ENCODE data around the gene AAGAB. TPM values are rescaled to one million over a fixed set of nuclear protein-coding genes. Genes with fewer than 3 reads are reported as not detected.
A peak's percentile ranks its signal among the peaks of the same experiment; 100 is the strongest.

The AAGAB gene
- polyA plus RNA-seq, 3 donors = 47.7 to 65.2 (median 57.6) TPM

DNA sequence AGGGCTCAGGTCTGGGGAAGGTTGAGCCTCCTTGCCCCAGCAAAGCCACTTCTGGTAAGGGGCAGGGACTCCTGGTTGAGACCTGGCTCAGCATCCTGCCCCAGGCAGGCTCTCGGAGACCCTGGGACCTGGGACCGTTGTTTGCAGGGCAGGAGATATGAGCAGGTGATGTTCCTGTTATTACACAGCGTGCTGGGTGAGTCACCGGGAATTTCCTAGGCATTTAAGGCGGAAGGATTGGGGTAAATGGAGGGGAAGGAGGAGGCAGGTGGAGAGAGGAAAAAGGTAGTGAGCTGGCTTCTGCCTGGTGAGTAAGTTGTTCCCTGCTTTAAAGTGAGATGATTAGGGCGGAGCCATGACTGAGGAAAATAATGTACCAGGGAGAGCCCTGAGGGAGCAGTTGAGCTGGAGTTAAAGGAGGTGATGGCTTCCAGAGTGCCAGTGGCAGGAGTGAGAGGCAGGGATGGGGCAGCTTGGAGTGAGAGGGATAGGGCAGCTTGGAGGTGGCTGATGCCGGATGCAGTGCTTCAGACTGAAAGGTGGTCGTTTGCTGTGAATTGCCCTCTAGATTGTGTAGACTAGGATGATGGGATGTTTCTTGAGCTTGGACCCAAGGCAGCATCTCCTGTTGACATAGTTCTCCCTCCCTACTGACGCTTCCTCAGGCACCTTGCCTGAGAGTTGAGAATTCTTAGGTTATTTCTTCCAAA is 79.4 kb downstream of the AAGAB start:
- DNase-seq = no peak

- no peak for DNase-seq
Measured at GRCh38 chr15:67174446-67174845, 80.0 kb downstream of the AAGAB start.

- no peak for DNase-seq
Measured at GRCh38 chr15:67173786-67174185, 80.7 kb downstream of the AAGAB start.

- no peak for DNase-seq
Measured at GRCh38 chr15:67173005-67173404, 81.5 kb downstream of the AAGAB start.

DNA sequence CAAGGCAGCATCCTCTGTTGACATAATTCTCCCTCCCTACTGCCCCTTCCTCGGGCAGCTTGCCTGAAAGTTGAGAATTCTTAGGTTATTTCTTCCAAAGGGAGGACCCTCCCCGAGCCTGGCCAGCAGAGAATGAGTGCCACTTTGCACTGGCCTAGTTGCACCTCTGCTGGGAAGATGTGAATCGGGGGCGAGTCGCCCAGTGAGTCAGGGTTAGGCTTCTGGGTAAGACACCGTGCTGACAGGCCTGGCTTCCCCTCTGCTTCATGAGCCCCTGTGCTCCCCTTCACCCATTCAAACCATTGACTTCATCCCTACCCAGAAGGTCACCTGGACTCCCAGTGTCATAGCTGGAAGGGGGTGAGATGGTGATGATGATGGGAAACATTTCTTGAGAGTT is 82.3 kb downstream of the AAGAB start:
- DNase-seq = no peak

DNA sequence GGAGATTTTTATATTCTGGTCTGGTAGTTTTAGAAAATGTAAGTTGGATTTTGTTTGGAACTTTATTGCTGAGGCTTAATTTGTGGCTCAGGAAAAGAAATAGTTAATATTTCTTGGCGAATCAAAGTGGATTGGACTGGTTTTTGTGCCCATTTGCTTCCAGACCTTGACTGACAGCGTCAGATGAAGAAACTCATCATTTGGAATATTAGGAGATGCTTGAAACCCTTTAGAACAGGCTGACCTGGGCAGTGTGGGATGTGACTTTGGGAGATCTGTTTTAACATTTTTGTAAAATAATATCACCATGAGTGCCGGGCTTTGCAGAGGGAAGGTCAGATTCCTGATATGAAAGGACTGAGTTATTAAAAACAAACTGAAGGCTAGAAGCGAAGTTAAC is 83.0 kb downstream of the AAGAB start:
- no peak for DNase-seq

GRCh38 chr15:67170143-67170925 is 84.1 kb downstream of the AAGAB start:
- peak; percentile 60 for DNase-seq

GRCh38 chr15:67168694-67169093 is 85.8 kb downstream of the AAGAB start:
- no peak for DNase-seq

GRCh38 chr15:67167091-67167490 is 87.4 kb downstream of the AAGAB start:
- no peak for DNase-seq

DNA sequence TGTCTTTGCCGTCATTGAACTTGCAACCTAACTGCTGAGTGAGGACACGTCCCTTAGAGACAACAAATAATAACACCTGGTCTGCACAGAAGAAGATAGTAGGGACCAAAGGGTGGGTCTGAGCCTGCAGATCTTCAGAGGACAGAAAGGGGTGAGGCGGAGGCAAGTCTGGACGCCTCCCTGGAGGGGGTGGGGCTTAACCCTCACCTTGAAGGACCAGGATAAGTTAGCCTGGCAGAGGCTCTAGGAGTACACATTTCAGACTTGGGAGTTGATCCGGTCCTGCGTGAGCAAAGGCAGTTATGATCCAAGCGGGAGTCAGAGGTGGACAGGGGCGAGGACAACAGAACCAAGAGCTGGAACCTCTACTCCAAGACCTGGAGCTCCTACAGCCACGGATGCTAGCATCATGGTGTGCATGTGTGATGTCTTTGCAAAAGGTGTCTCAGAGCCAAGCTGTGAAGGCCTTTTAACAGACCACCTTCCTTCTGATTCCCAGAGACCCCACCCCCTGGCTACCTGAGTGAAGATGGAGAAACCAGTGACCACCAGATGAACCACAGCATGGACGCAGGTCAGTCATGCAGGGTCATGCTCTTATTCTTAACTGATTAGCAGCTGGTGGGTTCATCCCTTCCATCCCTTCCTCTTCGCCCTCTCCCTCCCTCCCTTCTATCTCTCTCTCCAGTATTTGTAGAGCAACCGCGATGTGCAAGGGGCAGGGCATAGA is 88.0 kb downstream of the AAGAB start:
- no peak for DNase-seq

- no peak for DNase-seq
Measured at GRCh38 chr15:67165254-67166253, 88.9 kb downstream of the AAGAB start.

DNA sequence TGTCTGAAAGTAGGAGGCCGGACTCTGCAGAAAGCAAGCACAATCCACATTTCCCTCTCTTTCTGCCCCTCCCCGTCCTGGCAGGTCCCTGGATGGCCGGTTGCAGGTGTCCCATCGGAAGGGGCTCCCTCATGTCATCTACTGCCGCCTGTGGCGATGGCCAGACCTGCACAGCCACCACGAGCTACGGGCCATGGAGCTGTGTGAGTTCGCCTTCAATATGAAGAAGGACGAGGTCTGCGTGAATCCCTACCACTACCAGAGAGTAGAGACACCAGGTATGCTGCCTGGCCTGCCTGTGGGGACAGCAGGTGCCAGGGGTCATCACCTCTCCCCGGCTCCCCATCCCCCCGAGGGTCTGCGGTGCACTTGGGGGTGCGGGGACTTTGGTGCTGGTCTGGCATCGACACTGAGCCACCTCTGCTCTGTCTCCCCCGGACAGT is 89.6 kb downstream of the AAGAB start:
- no peak for DNase-seq

DNA sequence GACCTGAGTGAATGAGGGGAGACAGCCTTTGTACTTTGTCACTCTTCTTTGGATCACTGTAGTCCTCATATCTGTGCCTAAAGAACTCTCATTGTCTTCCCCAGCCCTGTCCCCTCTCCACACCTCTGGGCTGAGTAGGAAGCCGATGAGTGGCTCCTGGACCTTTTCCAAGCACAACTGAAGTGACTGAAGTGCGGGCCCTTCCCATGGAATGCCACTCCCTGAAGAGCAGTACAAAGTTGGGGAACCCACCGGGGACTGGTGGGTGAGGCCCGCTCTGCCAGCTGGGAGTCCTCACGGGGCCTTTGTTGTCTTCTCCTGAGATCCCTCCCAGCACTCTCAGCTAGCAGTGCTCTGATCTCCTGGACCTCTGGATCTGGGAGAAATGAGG is 90.1 kb downstream of the AAGAB start:
- no peak for DNase-seq

- no peak for DNase-seq
Measured at GRCh38 chr15:67163180-67163579, 91.3 kb downstream of the AAGAB start.

- DNase-seq = no peak
Measured at GRCh38 chr15:67161881-67162280, 92.6 kb downstream of the AAGAB start.

DNA sequence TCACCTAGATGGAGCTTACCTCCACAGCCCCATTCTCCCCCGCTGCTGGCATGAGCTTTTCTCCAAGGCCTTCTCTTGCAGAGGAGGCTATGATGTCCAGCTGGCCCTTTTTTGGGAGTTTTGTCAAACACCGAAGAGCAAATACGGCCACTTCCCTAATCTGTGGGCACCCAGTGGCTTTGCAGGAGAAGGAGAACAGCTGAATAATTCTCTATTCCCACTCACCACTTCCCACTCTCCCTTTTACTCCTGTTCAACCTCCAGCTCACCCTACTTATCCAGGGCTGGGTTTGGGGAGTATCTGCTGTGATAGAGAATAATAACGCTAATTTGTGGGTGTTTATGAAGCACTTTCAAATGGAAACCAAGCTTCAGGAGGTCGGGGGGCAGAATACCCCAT is 93.0 kb downstream of the AAGAB start:
- no peak for DNase-seq

GRCh38 chr15:67158367-67158766 is 96.1 kb downstream of the AAGAB start:
- DNase-seq = no peak

- DNase-seq = no peak
Measured at GRCh38 chr15:67157521-67158252, 96.8 kb downstream of the AAGAB start.

GRCh38 chr15:67156834-67157233 is 97.6 kb downstream of the AAGAB start:
- no peak for DNase-seq

DNA sequence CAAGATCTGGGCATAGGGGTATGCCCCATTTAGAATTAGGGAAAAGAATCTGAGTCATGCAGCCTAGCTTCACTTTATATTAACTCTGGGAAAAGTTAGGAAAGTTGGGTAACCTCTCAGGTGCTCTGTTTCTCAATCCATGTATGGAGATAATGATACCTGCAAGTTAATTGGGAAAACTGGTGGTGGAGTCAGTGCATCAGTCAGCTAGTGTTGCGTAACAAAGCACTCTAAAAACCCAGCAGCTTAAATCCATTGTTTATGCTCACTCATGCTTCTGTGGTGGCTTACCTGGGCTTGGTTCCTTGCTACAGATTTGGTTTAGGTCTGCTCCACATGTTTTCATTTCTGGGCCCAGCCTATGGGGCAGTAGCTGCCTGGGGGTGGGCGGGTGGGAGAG is 98.0 kb downstream of the AAGAB start:
- DNase-seq = no peak

DNA sequence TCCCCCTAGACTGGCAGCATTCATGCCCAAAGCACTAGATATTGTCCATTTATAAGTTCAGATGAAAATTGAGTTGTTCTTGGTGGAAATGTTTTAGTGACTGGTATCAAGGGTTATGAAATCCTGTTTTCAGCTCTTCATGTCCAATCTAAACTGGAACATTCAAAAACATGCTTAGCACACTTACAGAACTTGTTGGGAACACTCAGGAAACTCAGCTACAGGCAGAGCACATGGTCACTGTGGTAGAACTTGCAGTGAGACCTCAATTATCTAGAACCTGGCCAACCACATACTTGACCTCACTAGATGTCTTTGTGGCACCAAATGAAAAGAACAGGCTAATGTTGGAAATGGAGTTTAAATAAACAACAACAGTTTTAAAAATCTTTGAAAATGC is 100.2 kb downstream of the AAGAB start:
- no peak for DNase-seq

All from renal pelvis (tissue), 4 donors.